ENCODE data around the gene UPF3A.
"Not testable (repeated sequence)": the region's sequence is repeated elsewhere in the genome, so short reads cannot be mapped to it uniquely, and the experiment has no call there.

Gene UPF3A

DNA sequence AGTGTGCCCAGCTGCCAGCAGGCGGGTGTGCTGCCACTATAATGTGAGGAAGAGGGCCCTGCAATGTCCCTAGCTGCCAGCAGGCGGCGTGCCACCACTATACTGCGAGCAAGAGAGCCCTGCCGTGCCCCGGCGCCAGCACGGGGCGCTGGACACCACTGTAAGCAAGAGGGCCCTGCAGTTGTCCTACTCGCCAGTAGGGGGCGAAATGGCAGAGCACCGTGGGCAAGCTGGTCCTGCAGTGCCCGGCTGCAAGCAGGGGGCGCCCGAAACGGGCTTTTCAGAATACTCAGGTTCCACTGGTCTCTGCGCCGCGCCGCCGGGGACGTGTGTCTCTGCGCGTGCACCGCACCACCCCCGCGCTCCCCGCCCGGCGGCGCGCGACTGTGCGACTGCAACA is 71.4 kb downstream of the UPF3A start:
- H3K4me3 ChIP-seq (ENCODE audit: low read length, poor library complexity, severe bottlenecking); H3K9ac ChIP-seq (ENCODE audit: low read depth, low read length, poor library complexity, severe bottlenecking); H3K9me3 ChIP-seq (ENCODE audit: insufficient read depth, low read depth, low read length); H3K4me1 ChIP-seq (ENCODE audit: insufficient read depth, low read length, poor library complexity, severe bottlenecking); H3K9me2 ChIP-seq (replicated peaks; ENCODE audit: low read depth, low read length); H4K20me1 ChIP-seq (ENCODE audit: insufficient read depth, low read length, poor library complexity, severe bottlenecking); H3K79me2 ChIP-seq (ENCODE audit: insufficient read depth, low read length); H2AFZ ChIP-seq (ENCODE audit: low read length); H3K27me3 ChIP-seq (ENCODE audit: insufficient read depth, low read length, poor library complexity, severe bottlenecking); H3F3A ChIP-seq (ENCODE audit: low read depth); H3K36me3 ChIP-seq (ENCODE audit: insufficient read depth, low read length); H3K4me2 ChIP-seq (ENCODE audit: low read depth, low read length, poor library complexity, severe bottlenecking): not testable (repeated sequence)
- TF ChIP-seq, protein P1, sequence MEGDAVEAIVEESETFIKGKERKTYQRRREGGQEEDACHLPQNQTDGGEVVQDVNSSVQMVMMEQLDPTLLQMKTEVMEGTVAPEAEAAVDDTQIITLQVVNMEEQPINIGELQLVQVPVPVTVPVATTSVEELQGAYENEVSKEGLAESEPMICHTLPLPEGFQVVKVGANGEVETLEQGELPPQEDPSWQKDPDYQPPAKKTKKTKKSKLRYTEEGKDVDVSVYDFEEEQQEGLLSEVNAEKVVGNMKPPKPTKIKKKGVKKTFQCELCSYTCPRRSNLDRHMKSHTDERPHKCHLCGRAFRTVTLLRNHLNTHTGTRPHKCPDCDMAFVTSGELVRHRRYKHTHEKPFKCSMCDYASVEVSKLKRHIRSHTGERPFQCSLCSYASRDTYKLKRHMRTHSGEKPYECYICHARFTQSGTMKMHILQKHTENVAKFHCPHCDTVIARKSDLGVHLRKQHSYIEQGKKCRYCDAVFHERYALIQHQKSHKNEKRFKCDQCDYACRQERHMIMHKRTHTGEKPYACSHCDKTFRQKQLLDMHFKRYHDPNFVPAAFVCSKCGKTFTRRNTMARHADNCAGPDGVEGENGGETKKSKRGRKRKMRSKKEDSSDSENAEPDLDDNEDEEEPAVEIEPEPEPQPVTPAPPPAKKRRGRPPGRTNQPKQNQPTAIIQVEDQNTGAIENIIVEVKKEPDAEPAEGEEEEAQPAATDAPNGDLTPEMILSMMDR (conservative IDR thresholded peaks at IDR 0.05; ENCODE audit: low read length) = peak; percentile 59

DNA sequence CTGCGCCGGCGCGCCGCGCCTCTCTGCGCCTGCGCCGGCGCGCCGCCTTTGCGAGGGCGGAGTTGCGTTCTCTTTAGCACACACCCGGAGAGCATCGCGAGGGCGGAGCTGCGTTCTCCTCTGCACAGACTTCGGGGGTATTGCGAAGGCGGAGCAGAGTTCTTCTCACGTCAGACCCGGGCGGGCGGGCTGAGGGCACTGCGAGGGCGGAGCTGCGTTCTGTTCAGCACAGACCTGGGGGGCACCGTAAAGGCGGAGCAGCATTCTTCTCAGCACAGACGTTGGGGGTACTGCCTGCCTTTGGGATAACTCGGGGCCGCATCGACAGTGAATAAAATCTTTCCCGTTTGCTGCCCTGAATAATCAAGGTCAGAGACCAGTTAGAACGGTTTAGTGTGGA is 72.0 kb downstream of the UPF3A start:
- H3K9ac ChIP-seq (ENCODE audit: low read depth, low read length, poor library complexity, severe bottlenecking); H3K79me2 ChIP-seq (ENCODE audit: insufficient read depth, low read length); H3F3A ChIP-seq (ENCODE audit: low read depth); H3K4me3 ChIP-seq (ENCODE audit: low read length, poor library complexity, severe bottlenecking); H2AFZ ChIP-seq (ENCODE audit: low read length); H3K36me3 ChIP-seq (ENCODE audit: insufficient read depth, low read length); H4K20me1 ChIP-seq (ENCODE audit: insufficient read depth, low read length, poor library complexity, severe bottlenecking); H3K4me2 ChIP-seq (ENCODE audit: low read depth, low read length, poor library complexity, severe bottlenecking); H3K4me1 ChIP-seq (ENCODE audit: insufficient read depth, low read length, poor library complexity, severe bottlenecking); H3K27me3 ChIP-seq (ENCODE audit: insufficient read depth, low read length, poor library complexity, severe bottlenecking); H3K9me3 ChIP-seq (ENCODE audit: insufficient read depth, low read depth, low read length); H3K9me2 ChIP-seq (replicated peaks; ENCODE audit: low read depth, low read length): not testable (repeated sequence)

Data from Loucy (cell line).